ENCODE measurements around the gene SLC6A18. TPM values are rescaled to one million over a fixed set of nuclear protein-coding genes. Genes with fewer than 3 reads are reported as not detected.

SLC6A18 gene
- total RNA-seq, result not detected

DNA sequence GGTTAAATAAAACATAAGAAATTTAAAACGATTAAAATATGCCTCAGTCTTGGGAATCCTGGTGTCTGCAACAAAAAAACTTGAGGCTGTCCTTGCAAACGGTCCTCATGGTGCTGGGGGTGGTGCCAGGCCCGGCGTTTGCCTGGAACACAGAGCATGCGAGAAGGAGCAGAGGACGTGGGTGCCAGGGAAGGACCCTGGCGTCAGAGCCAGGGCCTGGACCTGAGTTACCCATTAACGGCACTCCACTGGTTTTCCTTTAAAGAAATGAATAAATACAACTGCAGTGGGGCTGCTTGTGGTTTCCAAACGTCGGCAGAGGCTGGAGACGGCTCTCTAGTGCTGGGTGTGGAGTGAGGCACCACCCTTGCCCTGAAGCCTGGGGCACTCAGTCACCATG, at the start of gene SLC6A18:
TSS of gene SLC6A18 (plus strand) at position 301 of the 400 bp plus-strand sequence. CDS start at position 398, 97 bp downstream.
- peaks cover 29% of the 10 kb centered on the region for H3K4me1 Mint-ChIP-seq (ENCODE audit: low read depth)
- H3K4me3 Mint-ChIP-seq, result no peak within 1 kb of the TSS
- DNase-seq (no peak), ATAC-seq (no peak)
- ChIA-PET CTCF (no interaction called here), POLR2A (no interaction called here)
- peaks cover 25% of the 10 kb centered on the region for H3K27me3 Mint-ChIP-seq (ENCODE audit: low read depth)
- H3K9me3 Mint-ChIP-seq (ENCODE audit: insufficient read depth), result no peaks in the 10 kb centered on the region
- no peaks in the 10 kb centered on the region for H3K36me3 Mint-ChIP-seq (ENCODE audit: low read depth)
- no peak within 1 kb of the TSS for H3K27ac Mint-ChIP-seq

GRCh38 chr5:1175801-1176472, 49.2 kb upstream of the SLC6A18 start:
- Mint-ChIP-seq H3K9me3 (ENCODE audit: insufficient read depth) (no peaks in the 10 kb centered on the region), H3K27ac (no peak overlapping the region), H3K4me1 (ENCODE audit: low read depth) (peaks cover 7% of the 10 kb centered on the region), H3K4me3 (no peak overlapping the region), H3K27me3 (ENCODE audit: low read depth) (peaks cover 4% of the 10 kb centered on the region), H3K36me3 (ENCODE audit: low read depth) (no peaks in the 10 kb centered on the region)
- POLR2A ChIA-PET, result no interaction called here
- no peak for DNase-seq
- CTCF ChIA-PET, result no interaction called here
- no peak for ATAC-seq

GRCh38 chr5:1176473-1177391, 48.4 kb upstream of the SLC6A18 start:
- Mint-ChIP-seq H3K9me3 (ENCODE audit: insufficient read depth) (no peaks in the 10 kb centered on the region), H3K4me1 (ENCODE audit: low read depth) (peaks cover 7% of the 10 kb centered on the region), H3K4me3 (no peak overlapping the region), H3K27me3 (ENCODE audit: low read depth) (peaks cover 4% of the 10 kb centered on the region), H3K36me3 (ENCODE audit: low read depth) (no peaks in the 10 kb centered on the region), H3K27ac (no peak overlapping the region)
- ATAC-seq (no peak), DNase-seq (no peak)
- ChIA-PET POLR2A (no interaction called here), CTCF (no interaction called here)

DNA sequence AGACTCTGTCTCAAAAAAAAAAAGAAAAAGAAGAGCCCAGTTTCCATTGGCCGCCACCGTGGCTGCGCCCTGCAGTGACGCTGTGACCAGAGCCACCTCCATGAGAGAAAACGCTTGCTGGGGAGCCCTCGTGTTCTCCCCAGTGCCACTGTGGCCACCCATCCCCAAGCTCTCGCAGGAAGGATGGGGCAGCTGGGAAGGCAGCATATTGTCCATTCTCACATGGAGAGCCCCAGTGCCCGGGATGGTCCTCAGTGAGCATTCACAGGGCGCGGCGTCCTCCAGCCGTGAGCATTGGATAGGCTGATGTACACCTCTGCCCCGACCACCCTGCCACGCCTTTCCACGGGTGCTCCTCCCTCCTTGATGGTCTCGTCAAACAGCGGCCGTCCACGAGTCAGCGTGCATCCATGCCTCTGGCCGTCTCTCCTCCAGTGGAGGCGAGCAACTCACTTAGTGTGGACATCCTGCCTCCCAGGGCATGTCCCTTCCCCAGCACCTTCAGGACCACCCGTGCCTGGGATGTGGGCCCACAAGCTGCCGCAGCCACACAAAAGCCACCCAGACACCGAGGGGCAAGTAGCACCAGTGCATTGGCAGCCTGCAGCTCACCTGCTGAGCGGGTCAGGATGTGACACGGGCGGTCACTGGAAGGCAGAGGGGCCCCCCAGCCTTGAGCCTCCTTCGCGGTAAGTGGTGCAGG, 47.2 kb upstream of the SLC6A18 start:
- Mint-ChIP-seq H3K9me3 (ENCODE audit: insufficient read depth) (no peaks in the 10 kb centered on the region), H3K4me3 (no peak overlapping the region), H3K4me1 (ENCODE audit: low read depth) (peaks cover 4% of the 10 kb centered on the region), H3K27ac (no peak overlapping the region), H3K27me3 (ENCODE audit: low read depth) (peaks cover 4% of the 10 kb centered on the region), H3K36me3 (ENCODE audit: low read depth) (no peaks in the 10 kb centered on the region)
- POLR2A ChIA-PET, result interaction anchor here (0.6 kb wide), 1 partner anchor 758 kb away, joined by 3 read pairs; no protein-coding TSS in a partner anchor
- CTCF ChIA-PET, result no interaction called here
- DNase-seq (no peak), ATAC-seq (no peak)

GRCh38 chr5:1178529-1179382, 46.4 kb upstream of the SLC6A18 start:
- H3K27me3 Mint-ChIP-seq (ENCODE audit: low read depth), result peaks cover 2% of the 10 kb centered on the region
- no peak overlapping the region for H3K27ac Mint-ChIP-seq
- H3K4me3 Mint-ChIP-seq, result no peak overlapping the region
- ChIA-PET POLR2A (interaction anchor here (0.6 kb wide), 1 partner anchor 757 kb away, joined by 3 read pairs; no protein-coding TSS in a partner anchor), CTCF (no interaction called here)
- H3K4me1 Mint-ChIP-seq (ENCODE audit: low read depth), result no peaks in the 10 kb centered on the region
- ATAC-seq (no peak), DNase-seq (no peak)
- H3K9me3 Mint-ChIP-seq (ENCODE audit: insufficient read depth), result no peaks in the 10 kb centered on the region
- H3K36me3 Mint-ChIP-seq (ENCODE audit: low read depth), result no peaks in the 10 kb centered on the region

- H3K27ac Mint-ChIP-seq, result no peak overlapping the region
- DNase-seq (no peak), ATAC-seq (no peak)
- H3K36me3 Mint-ChIP-seq (ENCODE audit: low read depth), result no peaks in the 10 kb centered on the region
- H3K27me3 Mint-ChIP-seq (ENCODE audit: low read depth), result peaks cover under 1% of the 10 kb centered on the region
- POLR2A ChIA-PET, result no interaction called here
- CTCF ChIA-PET, result no interaction called here
- no peaks in the 10 kb centered on the region for H3K9me3 Mint-ChIP-seq (ENCODE audit: insufficient read depth)
- H3K4me3 Mint-ChIP-seq, result no peak overlapping the region
- H3K4me1 Mint-ChIP-seq (ENCODE audit: low read depth), result no peaks in the 10 kb centered on the region
These were observed 45.8 kb upstream of the SLC6A18 start for GRCh38 chr5:1179383-1179715.

DNA sequence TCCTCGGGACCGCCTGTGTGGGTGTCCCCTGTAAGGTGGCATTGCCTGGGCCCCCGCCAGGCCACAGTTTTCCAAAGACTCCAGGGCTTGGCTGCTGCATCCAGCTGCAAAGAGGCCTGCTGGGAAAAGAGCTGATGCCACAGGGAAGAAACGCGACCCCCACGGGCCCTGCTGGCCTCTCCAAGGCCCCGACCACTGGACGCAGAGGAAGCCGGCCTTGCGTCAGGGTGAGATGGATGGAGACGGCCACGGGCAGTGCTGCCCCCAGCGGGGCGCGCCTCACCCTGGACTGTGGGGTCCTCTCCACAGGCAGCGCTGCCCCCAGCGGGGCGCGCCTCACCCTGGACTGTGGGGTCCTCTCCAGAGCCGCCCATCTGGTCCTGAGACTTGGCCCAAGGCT, 45.1 kb upstream of the SLC6A18 start:
- Mint-ChIP-seq H3K4me3 (no peak overlapping the region), H3K36me3 (ENCODE audit: low read depth) (no peaks in the 10 kb centered on the region), H3K9me3 (ENCODE audit: insufficient read depth) (no peaks in the 10 kb centered on the region), H3K27ac (no peak overlapping the region), H3K4me1 (ENCODE audit: low read depth) (no peaks in the 10 kb centered on the region), H3K27me3 (ENCODE audit: low read depth) (no peaks in the 10 kb centered on the region)
- ATAC-seq (no peak), DNase-seq (no peak)
- POLR2A ChIA-PET, result no interaction called here
- CTCF ChIA-PET, result no interaction called here

DNA sequence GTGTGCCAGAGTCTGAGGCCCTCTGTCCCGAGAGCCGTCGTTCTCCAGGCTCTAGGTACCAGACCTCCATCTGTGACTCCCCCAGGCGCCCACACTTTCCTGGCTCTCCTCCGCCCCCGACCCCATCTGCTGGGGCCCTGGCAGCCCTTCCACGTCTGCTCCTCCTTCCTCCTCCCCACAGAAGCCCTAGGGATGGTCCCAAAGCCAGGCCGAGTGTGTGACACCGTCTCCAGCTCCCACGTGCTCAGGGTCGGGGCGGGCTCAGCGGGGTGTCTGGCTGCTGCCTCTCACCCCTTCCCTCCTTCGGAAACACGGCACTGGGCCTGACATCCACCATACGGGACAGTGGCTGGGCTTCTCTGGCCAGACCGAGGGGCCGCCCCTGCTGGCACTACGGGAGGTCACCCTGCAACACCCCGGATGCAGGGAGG, 44.3 kb upstream of the SLC6A18 start:
- H3K4me3 Mint-ChIP-seq, result no peak overlapping the region
- ChIA-PET CTCF (no interaction called here), POLR2A (no interaction called here)
- ATAC-seq, result no peak
- H3K4me1 Mint-ChIP-seq (ENCODE audit: low read depth), result no peaks in the 10 kb centered on the region
- H3K36me3 Mint-ChIP-seq (ENCODE audit: low read depth), result no peaks in the 10 kb centered on the region
- no peak overlapping the region for H3K27ac Mint-ChIP-seq
- H3K9me3 Mint-ChIP-seq (ENCODE audit: insufficient read depth), result no peaks in the 10 kb centered on the region
- H3K27me3 Mint-ChIP-seq (ENCODE audit: low read depth), result no peaks in the 10 kb centered on the region
- DNase-seq, result no peak

DNA sequence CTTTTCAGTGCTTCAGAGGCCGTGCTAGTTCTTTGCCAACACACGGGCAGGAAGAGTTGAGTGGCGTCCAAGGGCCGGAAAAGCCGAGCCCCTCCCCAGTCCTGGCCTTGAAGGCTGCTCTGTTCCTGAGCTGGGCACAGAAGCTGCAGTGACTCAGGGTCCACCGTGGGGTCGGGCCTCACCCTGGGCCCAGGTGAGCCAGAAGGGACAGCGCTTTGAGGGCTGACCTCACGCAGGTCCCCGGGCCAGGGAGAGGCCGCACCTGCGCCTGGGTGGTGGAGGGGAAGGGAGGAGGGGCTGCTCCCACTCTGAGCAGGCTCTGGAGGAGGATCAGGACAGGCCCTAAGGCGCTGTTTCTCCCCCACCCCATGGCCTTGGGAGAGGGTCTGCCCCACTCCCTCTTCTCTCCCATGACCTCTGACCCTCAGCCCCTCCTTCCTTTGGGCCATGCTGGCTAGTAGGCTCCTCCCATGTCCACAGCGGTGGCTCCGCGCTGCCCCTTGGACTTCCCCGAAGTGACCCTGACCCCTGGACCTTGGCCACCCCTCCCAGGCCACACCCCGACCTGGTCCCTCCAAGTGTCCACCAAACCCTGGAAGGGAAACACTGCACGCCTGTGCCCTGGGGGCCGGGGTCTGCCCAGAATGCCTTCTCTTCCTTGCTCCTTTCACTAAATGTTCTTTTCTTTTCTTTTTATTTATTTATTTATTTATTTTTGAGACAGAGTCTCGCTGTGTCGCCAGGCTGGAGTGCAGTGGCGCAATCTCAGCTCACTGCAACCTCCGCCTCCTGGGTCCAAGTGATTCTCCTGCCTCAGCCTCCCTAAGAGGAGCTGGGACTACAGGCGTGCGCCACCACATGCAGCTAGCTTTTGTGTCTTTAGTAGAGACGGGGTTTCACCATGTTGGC, 43.5 kb upstream of the SLC6A18 start:
- H3K4me1 Mint-ChIP-seq (ENCODE audit: low read depth), result no peaks in the 10 kb centered on the region
- no peaks in the 10 kb centered on the region for H3K9me3 Mint-ChIP-seq (ENCODE audit: insufficient read depth)
- H3K4me3 Mint-ChIP-seq, result no peak overlapping the region
- DNase-seq (no peak), ATAC-seq (no peak)
- no peak overlapping the region for H3K27ac Mint-ChIP-seq
- ChIA-PET POLR2A (no interaction called here), CTCF (no interaction called here)
- no peaks in the 10 kb centered on the region for H3K36me3 Mint-ChIP-seq (ENCODE audit: low read depth)
- no peaks in the 10 kb centered on the region for H3K27me3 Mint-ChIP-seq (ENCODE audit: low read depth)

- Mint-ChIP-seq H3K4me1 (ENCODE audit: low read depth) (no peaks in the 10 kb centered on the region), H3K27ac (no peak overlapping the region), H3K4me3 (no peak overlapping the region), H3K36me3 (ENCODE audit: low read depth) (no peaks in the 10 kb centered on the region), H3K9me3 (ENCODE audit: insufficient read depth) (no peaks in the 10 kb centered on the region), H3K27me3 (ENCODE audit: low read depth) (no peaks in the 10 kb centered on the region)
- CTCF ChIA-PET, result no interaction called here
- ATAC-seq (no peak), DNase-seq (no peak)
- POLR2A ChIA-PET, result no interaction called here
These were observed 42.9 kb upstream of the SLC6A18 start for GRCh38 chr5:1182360-1182632.

Measured in activated CD8-positive, alpha-beta T cell treated with anti-CD3 and anti-CD28 coated beads, Interleukin-2, amount 10 ng/mL, durations not matched to agents 7 days and 5 days (primary cell).